WERI-Rb-1 (cell line): ENCODE measurements around the gene MRPL17.

ENCODE experiments used
- DNase-seq: peaks from one replicate; pipeline ENCODE4 v3.0.0-alpha.2; 2020
- H3K27ac ChIP-seq: fragments of 250-450 bp; sonication (Bioruptor Pico); 2 replicates; pipeline ENCODE4 v1.5.1; 2020; ENCODE audit warnings: mild to moderate bottlenecking, moderate library complexity
- H3K27me3 ChIP-seq: fragments of 250-450 bp; sonication (Bioruptor Pico); 2 replicates; pipeline ENCODE4 v1.5.1; 2021; ENCODE audit warnings: mild to moderate bottlenecking, low read depth, moderate library complexity; ENCODE audit not compliant: insufficient read depth, severe bottlenecking
- H3K36me3 ChIP-seq: fragments of 250-450 bp; sonication (Bioruptor Pico); 2 replicates; pipeline ENCODE4 v1.5.1; 2020; ENCODE audit warnings: mild to moderate bottlenecking, moderate library complexity
- H3K4me3 ChIP-seq: 2 replicates; pipeline ENCODE4 v1.5.1; 2011; ENCODE audit warnings: low read depth, mild to moderate bottlenecking, control low read depth, low read length
- H3K9me3 ChIP-seq: fragments of 250-450 bp; sonication (Bioruptor Pico); 2 replicates; pipeline ENCODE4 v1.5.1; 2021; ENCODE audit warnings: mild to moderate bottlenecking, moderate library complexity; ENCODE audit not compliant: severe bottlenecking
- TF ChIP-seq, protein P1 (sequence below): IDR thresholded peaks from 2 replicates; pipeline ENCODE4 v1.5.1; 2011; ENCODE audit warnings: low read depth, mild to moderate bottlenecking, control low read depth, inconsistent platforms, low read length

The MRPL17 gene

GRCh38 chr11:6637871-6638270, 45.3 kb downstream of the MRPL17 start:
- H3K9me3 ChIP-seq: no peaks in the 10 kb centered on the region
- DNase-seq: no peak
- H3K4me3 ChIP-seq: no peak overlapping the region
- no peaks in the 10 kb centered on the region for H3K27me3 ChIP-seq
- H3K36me3 ChIP-seq: peaks cover 38% of the 10 kb centered on the region
- TF ChIP-seq, protein P1, sequence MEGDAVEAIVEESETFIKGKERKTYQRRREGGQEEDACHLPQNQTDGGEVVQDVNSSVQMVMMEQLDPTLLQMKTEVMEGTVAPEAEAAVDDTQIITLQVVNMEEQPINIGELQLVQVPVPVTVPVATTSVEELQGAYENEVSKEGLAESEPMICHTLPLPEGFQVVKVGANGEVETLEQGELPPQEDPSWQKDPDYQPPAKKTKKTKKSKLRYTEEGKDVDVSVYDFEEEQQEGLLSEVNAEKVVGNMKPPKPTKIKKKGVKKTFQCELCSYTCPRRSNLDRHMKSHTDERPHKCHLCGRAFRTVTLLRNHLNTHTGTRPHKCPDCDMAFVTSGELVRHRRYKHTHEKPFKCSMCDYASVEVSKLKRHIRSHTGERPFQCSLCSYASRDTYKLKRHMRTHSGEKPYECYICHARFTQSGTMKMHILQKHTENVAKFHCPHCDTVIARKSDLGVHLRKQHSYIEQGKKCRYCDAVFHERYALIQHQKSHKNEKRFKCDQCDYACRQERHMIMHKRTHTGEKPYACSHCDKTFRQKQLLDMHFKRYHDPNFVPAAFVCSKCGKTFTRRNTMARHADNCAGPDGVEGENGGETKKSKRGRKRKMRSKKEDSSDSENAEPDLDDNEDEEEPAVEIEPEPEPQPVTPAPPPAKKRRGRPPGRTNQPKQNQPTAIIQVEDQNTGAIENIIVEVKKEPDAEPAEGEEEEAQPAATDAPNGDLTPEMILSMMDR: no peak
- no peak overlapping the region for H3K27ac ChIP-seq

DNA sequence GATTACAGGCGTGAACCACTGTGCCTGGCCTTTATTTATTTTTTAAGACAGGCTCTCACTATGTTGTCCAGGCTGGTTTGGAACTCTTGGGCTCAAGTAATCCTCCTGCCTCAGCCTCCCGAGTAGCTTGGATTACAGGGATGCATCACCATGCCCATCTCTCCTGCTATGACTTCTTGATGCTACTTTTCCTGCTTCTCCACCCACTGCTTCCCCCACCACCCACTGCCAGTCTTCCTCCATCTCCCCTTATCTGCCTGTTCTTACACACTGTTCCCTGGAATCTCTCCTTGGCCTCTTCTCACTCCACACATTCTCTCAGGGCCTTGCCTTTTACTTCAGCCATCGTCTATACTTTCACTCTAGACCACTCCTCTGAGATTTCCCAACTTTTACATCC, 46.7 kb downstream of the MRPL17 start:
- no peaks in the 10 kb centered on the region for H3K9me3 ChIP-seq
- TF ChIP-seq, protein P1: no peak
- H3K27me3 ChIP-seq: no peaks in the 10 kb centered on the region
- H3K36me3 ChIP-seq: peaks cover 52% of the 10 kb centered on the region
- no peak overlapping the region for H3K4me3 ChIP-seq
- DNase-seq: no peak
- H3K27ac ChIP-seq: no peak overlapping the region

DNA sequence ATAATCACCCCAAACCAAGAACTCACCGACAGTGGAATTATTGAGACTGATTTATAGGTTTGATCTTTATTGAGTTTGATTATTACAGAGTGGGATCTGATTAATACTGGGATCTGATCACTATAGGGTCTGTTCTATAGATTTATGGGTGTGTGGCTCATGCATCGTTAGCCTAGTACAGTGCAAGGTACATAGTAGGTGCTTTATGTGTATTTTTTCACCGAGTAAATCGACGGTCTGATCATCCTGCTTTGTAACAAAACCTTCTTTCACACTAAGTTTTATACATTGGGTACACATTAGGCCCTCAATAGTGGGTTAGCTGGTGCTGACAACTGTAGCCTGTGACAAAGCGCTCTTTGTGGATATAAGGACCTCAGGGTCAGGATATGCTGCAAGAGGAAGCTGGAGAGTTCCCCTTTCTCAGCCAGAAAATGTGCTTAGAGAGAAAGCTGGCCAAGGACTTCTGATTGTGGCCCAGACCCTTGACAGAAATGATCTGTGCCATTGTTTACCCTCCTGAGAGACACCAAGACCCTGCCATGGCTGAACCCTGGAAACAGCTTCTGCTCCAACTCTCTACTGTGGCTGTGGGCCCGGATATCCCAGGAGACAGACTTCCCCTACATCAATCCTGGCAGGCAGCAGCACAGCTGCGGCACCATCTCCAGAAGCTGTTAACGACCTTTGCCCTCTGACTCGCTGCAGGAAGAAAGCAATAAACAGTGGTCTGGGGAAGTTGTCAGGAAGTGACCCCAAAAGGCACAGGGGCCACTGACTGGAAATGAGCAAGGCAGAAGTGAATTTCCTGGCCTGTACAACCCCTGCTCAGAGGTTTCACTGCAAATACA, 47.8 kb downstream of the MRPL17 start:
- DNase-seq: no peak
- TF ChIP-seq, protein P1: no peak
- Histone ChIP-seq H3K4me3 (no peak overlapping the region), H3K27me3 (no peaks in the 10 kb centered on the region), H3K36me3 (peaks cover 53% of the 10 kb centered on the region), H3K27ac (no peak overlapping the region), H3K9me3 (no peaks in the 10 kb centered on the region)

DNA sequence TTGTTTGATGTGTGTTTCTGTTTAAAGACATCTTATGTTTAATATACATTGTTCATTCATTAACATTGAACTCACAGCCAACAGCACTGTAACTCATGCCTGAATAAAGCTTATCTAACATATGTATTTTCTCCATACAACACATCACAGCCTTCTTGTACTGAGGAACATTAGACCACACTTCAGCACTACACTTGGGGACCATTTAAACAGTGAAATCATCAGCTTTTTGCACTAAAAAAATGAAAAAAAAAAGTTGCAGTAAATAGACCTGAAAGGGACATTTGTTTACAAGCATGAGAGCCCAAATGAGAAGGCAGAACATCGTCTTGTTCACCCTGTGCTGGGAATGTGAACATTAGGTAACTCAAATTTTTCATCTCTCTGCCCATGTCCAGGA, 48.6 kb downstream of the MRPL17 start:
- no peaks in the 10 kb centered on the region for H3K9me3 ChIP-seq
- TF ChIP-seq, protein P1: no peak
- H3K27me3 ChIP-seq: no peaks in the 10 kb centered on the region
- H3K36me3 ChIP-seq: peaks cover 45% of the 10 kb centered on the region
- no peak for DNase-seq
- H3K4me3 ChIP-seq: no peak overlapping the region
- no peak overlapping the region for H3K27ac ChIP-seq

DNA sequence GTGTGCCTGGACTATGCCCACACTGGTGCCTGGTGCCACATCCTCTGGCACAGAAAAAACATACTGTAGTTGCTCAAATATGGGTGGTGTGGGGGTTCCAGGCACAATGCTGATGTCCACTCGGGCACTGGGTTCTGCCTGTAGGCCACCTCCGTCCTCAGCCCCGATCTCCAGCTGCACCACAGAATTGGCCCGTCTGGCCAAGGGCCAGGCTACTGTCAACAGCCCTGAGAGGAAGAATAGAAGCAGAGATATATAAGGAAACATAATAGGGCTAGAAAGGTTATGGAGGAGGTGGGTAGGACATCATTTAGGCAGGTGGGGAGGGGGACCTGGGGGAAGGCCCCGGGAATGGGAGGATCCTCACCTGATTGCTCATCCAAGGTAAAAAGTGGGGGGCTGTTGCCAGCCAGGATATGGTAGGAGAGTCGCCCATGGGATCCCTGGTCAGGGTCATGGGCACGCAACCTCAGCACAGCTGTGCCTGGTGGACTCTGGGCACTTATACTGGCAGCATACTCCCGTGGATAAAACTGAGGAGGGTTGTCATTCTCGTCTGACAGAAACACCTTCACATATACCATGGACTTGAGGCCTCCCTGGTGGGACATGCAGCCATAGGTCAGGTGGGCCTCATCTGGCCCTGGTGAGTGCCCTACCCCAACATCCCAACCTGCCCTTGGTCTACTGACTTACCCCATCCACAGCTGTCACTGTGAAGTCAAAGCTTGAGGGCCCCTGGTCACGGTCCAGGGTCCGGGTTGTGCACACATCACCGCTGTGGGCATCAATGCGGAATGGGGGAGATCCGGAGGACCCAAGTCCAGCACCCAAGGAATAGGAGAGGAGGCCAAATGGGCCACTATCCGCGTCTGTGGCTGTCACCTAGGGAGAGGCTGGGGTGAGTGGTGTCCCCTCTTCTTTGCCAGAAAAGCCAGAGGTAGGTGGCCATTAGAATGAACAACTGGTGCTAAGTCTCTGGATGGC, 49.4 kb downstream of the MRPL17 start:
- no peaks in the 10 kb centered on the region for H3K9me3 ChIP-seq
- no peaks in the 10 kb centered on the region for H3K27me3 ChIP-seq
- no peak for DNase-seq
- peaks cover 44% of the 10 kb centered on the region for H3K36me3 ChIP-seq
- TF ChIP-seq, protein P1: no peak
- no peak overlapping the region for H3K27ac ChIP-seq
- no peak overlapping the region for H3K4me3 ChIP-seq
